ENCODE data around the gene CLDN8. TPM values are rescaled to one million over a fixed set of nuclear protein-coding genes. Genes with fewer than 3 reads are reported as not detected.

The CLDN8 gene
- total RNA-seq, 1 donor from 2014 or later, result not detected

DNA sequence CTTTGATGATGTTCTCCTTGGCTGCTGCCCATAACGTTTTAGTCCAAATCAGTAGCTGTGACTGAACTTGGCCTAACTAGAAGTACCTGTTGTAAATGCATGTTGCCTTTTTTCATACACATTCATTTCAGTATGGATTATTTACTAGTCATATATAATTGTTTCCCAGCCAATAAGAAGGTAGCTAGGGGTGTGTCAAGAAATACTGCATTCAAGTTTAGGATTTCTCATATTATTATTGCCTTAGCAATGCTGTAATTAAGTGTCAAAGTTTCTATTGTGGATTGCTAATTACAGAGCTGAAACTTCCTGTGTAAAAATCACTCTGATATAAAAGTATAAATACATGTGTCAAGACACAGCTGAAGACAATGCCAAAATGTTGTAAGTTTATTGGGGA, 49.2 kb downstream of the CLDN8 start, which contains the start of gene CLDN17:
CLDN17 (minus strand) TSS at position 101 of the 400 bp plus-strand sequence. CDS start 188 bp downstream, outside the sequence.
- peaks cover 6% of the 10 kb centered on the region for H3K27me3 Mint-ChIP-seq (ENCODE audit: low read depth)
- H3K27ac Mint-ChIP-seq (ENCODE audit: unreplicated experiment), result no peak within 1 kb of the TSS
- no peaks in the 10 kb centered on the region for H3K36me3 Mint-ChIP-seq (ENCODE audit: low read depth)
- TF ChIP-seq, protein P1, sequence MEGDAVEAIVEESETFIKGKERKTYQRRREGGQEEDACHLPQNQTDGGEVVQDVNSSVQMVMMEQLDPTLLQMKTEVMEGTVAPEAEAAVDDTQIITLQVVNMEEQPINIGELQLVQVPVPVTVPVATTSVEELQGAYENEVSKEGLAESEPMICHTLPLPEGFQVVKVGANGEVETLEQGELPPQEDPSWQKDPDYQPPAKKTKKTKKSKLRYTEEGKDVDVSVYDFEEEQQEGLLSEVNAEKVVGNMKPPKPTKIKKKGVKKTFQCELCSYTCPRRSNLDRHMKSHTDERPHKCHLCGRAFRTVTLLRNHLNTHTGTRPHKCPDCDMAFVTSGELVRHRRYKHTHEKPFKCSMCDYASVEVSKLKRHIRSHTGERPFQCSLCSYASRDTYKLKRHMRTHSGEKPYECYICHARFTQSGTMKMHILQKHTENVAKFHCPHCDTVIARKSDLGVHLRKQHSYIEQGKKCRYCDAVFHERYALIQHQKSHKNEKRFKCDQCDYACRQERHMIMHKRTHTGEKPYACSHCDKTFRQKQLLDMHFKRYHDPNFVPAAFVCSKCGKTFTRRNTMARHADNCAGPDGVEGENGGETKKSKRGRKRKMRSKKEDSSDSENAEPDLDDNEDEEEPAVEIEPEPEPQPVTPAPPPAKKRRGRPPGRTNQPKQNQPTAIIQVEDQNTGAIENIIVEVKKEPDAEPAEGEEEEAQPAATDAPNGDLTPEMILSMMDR (IDR thresholded peaks at IDR 0.05), result no peak
- no peaks in the 10 kb centered on the region for H3K9me3 Mint-ChIP-seq (ENCODE audit: low read depth)
- no peak for DNase-seq (ENCODE audit: low spot score)
- H3K4me3 Mint-ChIP-seq (ENCODE audit: unreplicated experiment), result no peak within 1 kb of the TSS
- H3K4me1 Mint-ChIP-seq (ENCODE audit: low read depth), result no peaks in the 10 kb centered on the region

DNA sequence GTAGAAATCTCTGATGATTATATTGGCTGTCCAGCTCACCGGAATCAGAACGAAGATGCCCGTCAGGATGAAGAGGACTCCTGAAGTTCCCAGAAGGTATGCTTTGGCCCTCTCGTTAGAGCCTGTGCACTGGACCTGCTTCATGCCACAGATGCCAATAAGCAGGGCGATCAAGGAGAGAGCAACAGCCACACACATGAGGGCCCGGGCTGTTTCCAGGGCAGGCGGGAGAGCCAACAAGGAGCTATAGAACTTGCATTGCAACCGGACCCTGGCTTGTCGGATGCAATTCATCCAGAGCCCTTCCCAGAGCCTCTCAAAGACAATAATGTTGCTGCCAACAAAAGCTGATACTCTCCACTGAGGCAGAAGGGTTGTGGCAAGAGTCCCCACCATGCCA, 49.7 kb downstream of the CLDN8 start:
- no peaks in the 10 kb centered on the region for H3K36me3 Mint-ChIP-seq (ENCODE audit: low read depth)
- H3K4me1 Mint-ChIP-seq (ENCODE audit: low read depth), result no peaks in the 10 kb centered on the region
- no peak overlapping the region for H3K27ac Mint-ChIP-seq (ENCODE audit: unreplicated experiment)
- no peaks in the 10 kb centered on the region for H3K9me3 Mint-ChIP-seq (ENCODE audit: low read depth)
- H3K27me3 Mint-ChIP-seq (ENCODE audit: low read depth), result peaks cover 6% of the 10 kb centered on the region
- TF ChIP-seq, protein P1 (IDR thresholded peaks at IDR 0.05), result no peak
- DNase-seq (ENCODE audit: low spot score), result no peak
- H3K4me3 Mint-ChIP-seq (ENCODE audit: unreplicated experiment), result no peak overlapping the region

DNA sequence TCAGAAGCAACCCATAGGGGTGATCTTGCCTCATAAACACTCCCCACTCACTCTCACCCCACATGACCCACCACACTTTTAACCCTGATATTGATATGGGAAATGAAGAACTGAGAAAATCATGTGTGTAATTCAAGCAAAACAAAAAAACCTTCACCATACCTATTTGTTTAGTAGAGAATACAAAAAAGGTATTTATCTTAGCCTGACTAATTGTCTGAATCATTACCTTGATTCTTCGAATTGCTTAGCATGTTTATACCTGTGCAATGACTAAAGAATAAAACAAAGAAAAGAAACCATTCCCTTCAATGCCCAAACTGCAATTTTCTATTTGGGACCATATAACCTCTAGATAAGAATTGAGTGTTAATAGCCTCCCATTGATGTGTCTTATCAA, 51.1 kb downstream of the CLDN8 start:
- H3K4me3 Mint-ChIP-seq (ENCODE audit: unreplicated experiment), result no peak overlapping the region
- H3K36me3 Mint-ChIP-seq (ENCODE audit: low read depth), result no peaks in the 10 kb centered on the region
- no peak for DNase-seq (ENCODE audit: low spot score)
- no peaks in the 10 kb centered on the region for H3K4me1 Mint-ChIP-seq (ENCODE audit: low read depth)
- TF ChIP-seq, protein P1 (IDR thresholded peaks at IDR 0.05), result no peak
- peaks cover 6% of the 10 kb centered on the region for H3K27me3 Mint-ChIP-seq (ENCODE audit: low read depth)
- H3K9me3 Mint-ChIP-seq (ENCODE audit: low read depth), result no peaks in the 10 kb centered on the region
- no peak overlapping the region for H3K27ac Mint-ChIP-seq (ENCODE audit: unreplicated experiment)

Other genes with a start within 250 kb of the CLDN8 start
- gene CLDN17, start 49.3 kb downstream of the CLDN8 start, total RNA-seq, result not detected in 3 replicates
- gene KRTAP24-1, start 66.9 kb upstream of the CLDN8 start, total RNA-seq, result not detected in 3 replicates
- gene KRTAP25-1, start 73.4 kb upstream of the CLDN8 start, total RNA-seq, result not detected in 3 replicates
- not detected in 3 replicates for gene KRTAP26-1, start 104.2 kb upstream of the CLDN8 start, total RNA-seq
- not detected in 3 replicates for gene KRTAP27-1, start 121.6 kb upstream of the CLDN8 start, total RNA-seq
- not detected in 3 replicates for gene KRTAP23-1, start 132.5 kb upstream of the CLDN8 start, total RNA-seq
- gene KRTAP13-2, start 156.2 kb upstream of the CLDN8 start, total RNA-seq, result not detected in 3 replicates
- not detected in 3 replicates for gene KRTAP13-1, start 179.9 kb upstream of the CLDN8 start, total RNA-seq
- gene KRTAP13-3, start 209.8 kb upstream of the CLDN8 start, total RNA-seq, result not detected in 3 replicates
- not detected in 3 replicates for gene KRTAP13-4, start 214.1 kb upstream of the CLDN8 start, total RNA-seq
- not detected in 3 replicates for gene KRTAP15-1, start 224.2 kb upstream of the CLDN8 start, total RNA-seq

Data from chondrocyte (in vitro differentiated cells).